CD14-positive monocyte (primary cell): Measurements from ENCODE around the gene SCN4B. TPM values are rescaled to one million over a fixed set of nuclear protein-coding genes. Genes with fewer than 3 reads are reported as not detected.

Experiments
- DNase-seq, 3 donors: peaks; one replicate each; pipeline ENCODE4 v3.0.0-alpha.2; 2011 to 2022
- H2AFZ ChIP-seq: 2 replicates; pipeline ENCODE4 v1.6.0; 2012; ENCODE audit warnings: mild to moderate bottlenecking, low read depth, low read length, inconsistent platforms; ENCODE audit not compliant: insufficient read depth, poor library complexity, severe bottlenecking
- H3K27ac ChIP-seq, 2 donors: 1 replicate in 1 of 2; 2 replicates in 1 of 2; pipeline ENCODE4 v1.5.1; 2012 to 2013; ENCODE audit warnings: low read length in 2 of 2, control low read depth in 1 of 2, inconsistent platforms in 1 of 2, low read depth in 1 of 2, mild to moderate bottlenecking in 1 of 2
- H3K27me3 ChIP-seq, 2 donors: one replicate each; pipeline versions ENCODE4 v1.6.0 to v1.6.1; 2011 to 2013; ENCODE audit warnings: low read length in 2 of 2; ENCODE audit not compliant: control insufficient read depth in 2 of 2, insufficient read depth in 2 of 2
- H3K36me3 ChIP-seq, 2 donors: replicated peaks in 1 of 2; 1 replicate in 1 of 2; 2 replicates in 1 of 2; pipeline versions ENCODE4 v1.5.1 to v1.6.1; 2012 to 2013; ENCODE audit warnings: low read length in 2 of 2, control low read depth in 1 of 2, inconsistent platforms in 1 of 2, mild to moderate bottlenecking in 1 of 2; ENCODE audit not compliant: insufficient read depth in 2 of 2, control insufficient read depth in 1 of 2
- H3K4me1 ChIP-seq, 2 donors: 1 replicate in 1 of 2; 2 replicates in 1 of 2; pipeline versions ENCODE4 v1.5.1 to v1.6.1; 2012 to 2013; ENCODE audit warnings: low read length in 2 of 2, control low read depth in 1 of 2, inconsistent platforms in 1 of 2, mild to moderate bottlenecking in 1 of 2, moderate library complexity in 1 of 2; ENCODE audit not compliant: insufficient read depth in 2 of 2, control insufficient read depth in 1 of 2
- H3K4me2 ChIP-seq: replicated peaks from 2 replicates; pipeline ENCODE3; 2012; ENCODE audit warnings: low read length, moderate library complexity, mild to moderate bottlenecking; ENCODE audit not compliant: poor library complexity, severe bottlenecking; ENCODE audit errors: extremely low read depth
- H3K4me3 ChIP-seq, 3 experiments: fragments of 200-600 bp in 1 of 3; sonication (generic) in 1 of 3; replicated peaks in 1 of 3; 1 replicate in 2 of 3; 2 replicates in 1 of 3; pipeline ENCODE4 v1.5.1; 2011 to 2013; ENCODE audit warnings: low read length in 3 of 3, mild to moderate bottlenecking in 3 of 3, control low read depth in 2 of 3, low read depth in 2 of 3, inconsistent platforms in 1 of 3, moderate library complexity in 1 of 3
- H3K79me2 ChIP-seq: 2 replicates; pipeline ENCODE4 v1.6.0; 2012; ENCODE audit warnings: mild to moderate bottlenecking, control low read depth, inconsistent platforms, low read length, moderate library complexity; ENCODE audit not compliant: insufficient read depth
- H3K9ac ChIP-seq: 2 replicates; pipeline ENCODE4 v1.6.0; 2017; ENCODE audit warnings: low read length, mild to moderate bottlenecking; ENCODE audit not compliant: insufficient read depth, poor library complexity, severe bottlenecking
- H3K9me3 ChIP-seq, 2 donors: replicated peaks in 1 of 2; 1 replicate in 1 of 2; 2 replicates in 1 of 2; pipeline versions ENCODE4 v1.5.1 to v1.6.1; 2012 to 2013; ENCODE audit warnings: low read length in 2 of 2, control low read depth in 1 of 2; ENCODE audit not compliant: control insufficient read depth in 1 of 2, insufficient read depth in 1 of 2
- H4K20me1 ChIP-seq: 2 replicates; pipeline ENCODE4 v1.6.0; 2012; ENCODE audit warnings: mild to moderate bottlenecking, low read length, control low read depth, moderate library complexity; ENCODE audit not compliant: insufficient read depth
- H3K27ac Mint-ChIP-seq, 7 donors: one replicate each; pipeline ENCODE4 v1.8.0; 2020; ENCODE audit warnings: mild to moderate bottlenecking in 7 of 7, mixed read lengths in 7 of 7, moderate library complexity in 6 of 7, inconsistent platforms in 2 of 7
- H3K27me3 Mint-ChIP-seq, 3 donors: one replicate each; pipeline ENCODE4 v1.8.0; 2021 to 2022; ENCODE audit warnings: low read depth in 3 of 3, mild to moderate bottlenecking in 3 of 3, mixed read lengths in 3 of 3, moderate library complexity in 3 of 3, inconsistent platforms in 1 of 3
- H3K36me3 Mint-ChIP-seq, 2 donors: one replicate each; pipeline ENCODE4 v1.8.0; 2020; ENCODE audit warnings: mixed read lengths in 2 of 2, inconsistent platforms in 1 of 2, mild to moderate bottlenecking in 1 of 2
- H3K4me1 Mint-ChIP-seq: one replicate; pipeline ENCODE4 v1.8.0; 2020; ENCODE audit warnings: mild to moderate bottlenecking, mixed read lengths
- H3K4me3 Mint-ChIP-seq, 2 donors: one replicate each; pipeline ENCODE4 v1.8.0; 2020; ENCODE audit warnings: mild to moderate bottlenecking in 2 of 2, mixed read lengths in 2 of 2, moderate library complexity in 1 of 2
- H3K9me3 Mint-ChIP-seq, 7 donors: one replicate each; pipeline ENCODE4 v1.8.0; 2020 to 2022; ENCODE audit warnings: mixed read lengths in 7 of 7, mild to moderate bottlenecking in 6 of 7, moderate library complexity in 6 of 7, inconsistent platforms in 2 of 7
- WGBS: methylation state at CpG from one replicate; pipeline ENCODE4 v1.1.5; 2013; ENCODE audit warnings: missing lambda C conversion rate; ENCODE audit not compliant: insufficient coverage; 5-methylcytosine and 5-hydroxymethylcytosine counted together
- intact Hi-C, 2 donors: fragments of 100-400 bp; cut with micrococcal nuclease; formaldehyde crosslinking; loops; one replicate each; pipeline versions ENCODE4 v1.15.0 to v1.15.1; 2023
- polyA plus RNA-seq, 3 donors: library from polyadenylated mRNA; depleted of rRNA in 1 of 3; unstranded in 2 of 3; stranded (reverse) in 1 of 3; fragments of 300-500 nt in 2 of 3; fragments of >200 nt in 1 of 3; fragmentation: Illumina TruSeq in 2 of 3; gene quantifications; 1 replicate in 2 of 3; 2 replicates in 1 of 3; pipeline ENCODE4 v1.2.3, GENCODE V29; 2012 to 2021
- TF ChIP-seq, protein P1 (sequence below): fragments of 200-600 bp; IDR thresholded peaks from one replicate; pipeline ENCODE4 v1.8.0; 2022; ENCODE audit warnings: antibody characterized with exemption, mild to moderate bottlenecking

SCN4B gene
- polyA plus RNA-seq, 3 donors: 0.76 TPM; not detected in 2

DNA sequence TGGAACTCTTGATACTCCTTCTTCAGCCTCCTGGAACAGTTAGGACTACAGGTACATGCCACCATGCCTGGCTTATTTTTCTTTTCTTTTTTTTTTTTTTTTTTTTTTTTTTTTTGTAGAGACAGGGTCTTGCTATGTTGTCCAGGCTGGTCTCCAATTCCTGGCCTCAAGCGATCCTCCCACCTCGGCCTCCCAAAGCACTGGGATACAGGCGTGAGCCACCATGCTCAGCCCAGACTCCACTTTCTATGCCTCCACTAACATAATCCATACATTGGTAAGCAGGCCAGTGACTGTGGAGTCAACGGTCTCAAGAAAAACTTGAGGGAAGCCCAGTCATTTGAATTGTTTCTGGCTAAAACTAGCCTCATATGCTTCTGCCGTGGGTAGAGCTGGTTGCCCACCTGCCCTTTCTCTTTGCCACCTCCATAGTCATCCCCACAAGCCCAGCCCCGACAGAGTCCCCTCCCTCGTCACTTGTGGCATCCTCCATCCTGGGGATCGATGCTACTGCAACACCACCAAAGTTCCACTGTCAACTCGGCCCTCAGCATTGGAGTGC is 21.5 kb upstream of the SCN4B start:
- H3K27ac ChIP-seq: no peak overlapping the region
- DNase-seq: no peak
- H3K27me3 ChIP-seq: no peaks in the 10 kb centered on the region
- no peak overlapping the region for H3K4me2 ChIP-seq
- intact Hi-C loops: no loop called here
- 88% methylated on average over 8 of the region's 9 CpGs for WGBS
- H3K4me1 Mint-ChIP-seq: peaks cover 26% of the 10 kb centered on the region
- no peak overlapping the region for H3K4me3 Mint-ChIP-seq
- no peaks in the 10 kb centered on the region for H3K9me3 ChIP-seq
- no peak overlapping the region for H3K4me3 ChIP-seq
- no peaks in the 10 kb centered on the region for H4K20me1 ChIP-seq
- no peak overlapping the region for H3K27ac Mint-ChIP-seq
- TF ChIP-seq, protein P1, sequence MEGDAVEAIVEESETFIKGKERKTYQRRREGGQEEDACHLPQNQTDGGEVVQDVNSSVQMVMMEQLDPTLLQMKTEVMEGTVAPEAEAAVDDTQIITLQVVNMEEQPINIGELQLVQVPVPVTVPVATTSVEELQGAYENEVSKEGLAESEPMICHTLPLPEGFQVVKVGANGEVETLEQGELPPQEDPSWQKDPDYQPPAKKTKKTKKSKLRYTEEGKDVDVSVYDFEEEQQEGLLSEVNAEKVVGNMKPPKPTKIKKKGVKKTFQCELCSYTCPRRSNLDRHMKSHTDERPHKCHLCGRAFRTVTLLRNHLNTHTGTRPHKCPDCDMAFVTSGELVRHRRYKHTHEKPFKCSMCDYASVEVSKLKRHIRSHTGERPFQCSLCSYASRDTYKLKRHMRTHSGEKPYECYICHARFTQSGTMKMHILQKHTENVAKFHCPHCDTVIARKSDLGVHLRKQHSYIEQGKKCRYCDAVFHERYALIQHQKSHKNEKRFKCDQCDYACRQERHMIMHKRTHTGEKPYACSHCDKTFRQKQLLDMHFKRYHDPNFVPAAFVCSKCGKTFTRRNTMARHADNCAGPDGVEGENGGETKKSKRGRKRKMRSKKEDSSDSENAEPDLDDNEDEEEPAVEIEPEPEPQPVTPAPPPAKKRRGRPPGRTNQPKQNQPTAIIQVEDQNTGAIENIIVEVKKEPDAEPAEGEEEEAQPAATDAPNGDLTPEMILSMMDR: no peak
- H3K36me3 ChIP-seq: no peaks in the 10 kb centered on the region
- no peaks in the 10 kb centered on the region for H3K9me3 Mint-ChIP-seq
- no peak overlapping the region for H2AFZ ChIP-seq
- H3K9ac ChIP-seq: no peak overlapping the region
- H3K79me2 ChIP-seq: no peaks in the 10 kb centered on the region
- H3K27me3 Mint-ChIP-seq: peaks cover 9 to 14% (median 9%) of the 10 kb centered on the region in 3 donors
- no peaks in the 10 kb centered on the region for H3K36me3 Mint-ChIP-seq
- peaks cover 18 to 22% of the 10 kb centered on the region in 2 donors for H3K4me1 ChIP-seq

DNA sequence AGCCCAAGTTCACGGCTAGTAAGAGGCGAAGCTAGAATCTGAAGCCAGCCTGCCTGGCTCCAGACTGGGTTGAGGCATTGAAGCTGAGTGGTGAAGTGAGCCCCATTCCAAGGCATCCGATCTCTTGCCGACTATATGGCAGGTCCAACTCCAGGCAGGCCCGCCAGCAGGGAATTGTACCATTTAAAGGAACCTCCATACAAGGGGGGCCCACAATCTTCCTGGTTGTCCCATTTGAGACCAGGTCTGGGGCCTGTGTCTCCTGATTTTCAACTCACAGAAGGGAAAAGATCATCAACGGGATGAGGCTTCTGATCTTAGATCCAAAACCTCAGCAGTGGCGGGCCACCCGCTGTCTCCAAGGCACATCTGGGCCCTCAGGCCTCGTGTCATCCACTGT is 19.7 kb upstream of the SCN4B start:
- peaks cover 12 to 15% (median 14%) of the 10 kb centered on the region in 3 donors for H3K27me3 Mint-ChIP-seq
- Histone ChIP-seq H3K9me3 (no peaks in the 10 kb centered on the region), H3K4me3 (no peak overlapping the region), H3K27ac (no peak overlapping the region), H3K4me2 (no peak overlapping the region), H2AFZ (no peak overlapping the region), H3K27me3 (no peaks in the 10 kb centered on the region), H3K79me2 (no peaks in the 10 kb centered on the region), H3K4me1 (peaks cover 18 to 22% of the 10 kb centered on the region in 2 donors), H3K9ac (no peak overlapping the region), H4K20me1 (no peaks in the 10 kb centered on the region), H3K36me3 (no peaks in the 10 kb centered on the region)
- no peaks in the 10 kb centered on the region for H3K36me3 Mint-ChIP-seq
- TF ChIP-seq, protein P1: no peak
- WGBS: 100% methylated on average over 5 of the region's 9 CpGs
- intact Hi-C loops: no loop called here
- no peak overlapping the region for H3K27ac Mint-ChIP-seq
- no peak for DNase-seq
- H3K4me1 Mint-ChIP-seq: peaks cover 26% of the 10 kb centered on the region
- no peak overlapping the region for H3K4me3 Mint-ChIP-seq
- H3K9me3 Mint-ChIP-seq: no peaks in the 10 kb centered on the region
